ENCODE results near the gene ERV3-1. TPM values are rescaled to one million over a fixed set of nuclear protein-coding genes. Genes with fewer than 3 reads are reported as not detected.

The ERV3-1 gene
- total and polyA plus RNA-seq, 9 of the 15 experiments (the other 6 are each of a cell fraction or from before 2014, with no cell fraction given): 10.2 to 30.0 (median 22.0) TPM

GRCh38 chr7:64999165-65000004 is 7.1 kb downstream of the ERV3-1 start (continued):
- no peak for TF ChIP-seq PATZ1 (CRISPR knock-in tag; IDR thresholded peaks at IDR 0.05; ENCODE audit: borderline replicate concordance)
- TF ChIP-seq E2F3 (CRISPR knock-in tag; IDR thresholded peaks at IDR 0.05): no peak
- TF ChIP-seq SAFB2 (IDR thresholded peaks at IDR 0.05; ENCODE audit: borderline replicate concordance, low read depth, low read length, severe bottlenecking): no peak
- no peak for TF ChIP-seq NR3C1 (CRISPR knock-in tag; IDR thresholded peaks at IDR 0.05)
- peak; percentile 90 for TF ChIP-seq CXXC5 (CRISPR knock-in tag; IDR thresholded peaks at IDR 0.05)
- 0 out of 2 replicates have a peak, but pooled peaks have one; percentile 48 for TF ChIP-seq HMG20A (CRISPR knock-in tag; conservative IDR thresholded peaks at IDR 0.05)
- TF ChIP-seq RUNX1 (IDR thresholded peaks at IDR 0.05; ENCODE audit: low read depth): peak; percentile 86; the same call in 1 of the 2 replicates
- no peak for TF ChIP-seq ZBTB8A (IDR thresholded peaks at IDR 0.05; ENCODE audit: partially characterized antibody)
- TF ChIP-seq HCFC1 (IDR thresholded peaks at IDR 0.05; ENCODE audit: low read depth, low read length): 0 out of 2 replicates have a peak, but pooled peaks have one; percentile 24
- no peak for TF ChIP-seq COPS2 (conservative IDR thresholded peaks at IDR 0.05)
- TF ChIP-seq, protein P1, sequence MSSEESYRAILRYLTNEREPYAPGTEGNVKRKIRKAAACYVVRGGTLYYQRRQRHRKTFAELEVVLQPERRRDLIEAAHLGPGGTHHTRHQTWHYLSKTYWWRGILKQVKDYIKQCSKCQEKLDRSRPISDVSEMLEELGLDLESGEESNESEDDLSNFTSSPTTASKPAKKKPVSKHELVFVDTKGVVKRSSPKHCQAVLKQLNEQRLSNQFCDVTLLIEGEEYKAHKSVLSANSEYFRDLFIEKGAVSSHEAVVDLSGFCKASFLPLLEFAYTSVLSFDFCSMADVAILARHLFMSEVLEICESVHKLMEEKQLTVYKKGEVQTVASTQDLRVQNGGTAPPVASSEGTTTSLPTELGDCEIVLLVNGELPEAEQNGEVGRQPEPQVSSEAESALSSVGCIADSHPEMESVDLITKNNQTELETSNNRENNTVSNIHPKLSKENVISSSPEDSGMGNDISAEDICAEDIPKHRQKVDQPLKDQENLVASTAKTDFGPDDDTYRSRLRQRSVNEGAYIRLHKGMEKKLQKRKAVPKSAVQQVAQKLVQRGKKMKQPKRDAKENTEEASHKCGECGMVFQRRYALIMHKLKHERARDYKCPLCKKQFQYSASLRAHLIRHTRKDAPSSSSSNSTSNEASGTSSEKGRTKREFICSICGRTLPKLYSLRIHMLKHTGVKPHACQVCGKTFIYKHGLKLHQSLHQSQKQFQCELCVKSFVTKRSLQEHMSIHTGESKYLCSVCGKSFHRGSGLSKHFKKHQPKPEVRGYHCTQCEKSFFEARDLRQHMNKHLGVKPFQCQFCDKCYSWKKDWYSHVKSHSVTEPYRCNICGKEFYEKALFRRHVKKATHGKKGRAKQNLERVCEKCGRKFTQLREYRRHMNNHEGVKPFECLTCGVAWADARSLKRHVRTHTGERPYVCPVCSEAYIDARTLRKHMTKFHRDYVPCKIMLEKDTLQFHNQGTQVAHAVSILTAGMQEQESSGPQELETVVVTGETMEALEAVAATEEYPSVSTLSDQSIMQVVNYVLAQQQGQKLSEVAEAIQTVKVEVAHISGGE (CRISPR knock-in tag; IDR thresholded peaks at IDR 0.05): peak in 1 of 3 experiments; percentile 85; a peak in 2 of 6 replicates
- TF ChIP-seq STAT5B (CRISPR knock-in tag; IDR thresholded peaks at IDR 0.05): no peak
- TF ChIP-seq, protein P2, sequence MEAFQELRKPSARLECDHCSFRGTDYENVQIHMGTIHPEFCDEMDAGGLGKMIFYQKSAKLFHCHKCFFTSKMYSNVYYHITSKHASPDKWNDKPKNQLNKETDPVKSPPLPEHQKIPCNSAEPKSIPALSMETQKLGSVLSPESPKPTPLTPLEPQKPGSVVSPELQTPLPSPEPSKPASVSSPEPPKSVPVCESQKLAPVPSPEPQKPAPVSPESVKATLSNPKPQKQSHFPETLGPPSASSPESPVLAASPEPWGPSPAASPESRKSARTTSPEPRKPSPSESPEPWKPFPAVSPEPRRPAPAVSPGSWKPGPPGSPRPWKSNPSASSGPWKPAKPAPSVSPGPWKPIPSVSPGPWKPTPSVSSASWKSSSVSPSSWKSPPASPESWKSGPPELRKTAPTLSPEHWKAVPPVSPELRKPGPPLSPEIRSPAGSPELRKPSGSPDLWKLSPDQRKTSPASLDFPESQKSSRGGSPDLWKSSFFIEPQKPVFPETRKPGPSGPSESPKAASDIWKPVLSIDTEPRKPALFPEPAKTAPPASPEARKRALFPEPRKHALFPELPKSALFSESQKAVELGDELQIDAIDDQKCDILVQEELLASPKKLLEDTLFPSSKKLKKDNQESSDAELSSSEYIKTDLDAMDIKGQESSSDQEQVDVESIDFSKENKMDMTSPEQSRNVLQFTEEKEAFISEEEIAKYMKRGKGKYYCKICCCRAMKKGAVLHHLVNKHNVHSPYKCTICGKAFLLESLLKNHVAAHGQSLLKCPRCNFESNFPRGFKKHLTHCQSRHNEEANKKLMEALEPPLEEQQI (IDR thresholded peaks at IDR 0.05): peak; percentile 99
- peak; percentile 62; the same call in 1 of the 2 replicates for TF ChIP-seq ZBTB12 (CRISPR knock-in tag; IDR thresholded peaks at IDR 0.05)
- TF ChIP-seq BRCA1 (IDR thresholded peaks at IDR 0.05): no peak
- no peak for TF ChIP-seq BRCA1 (CRISPR knock-in tag; IDR thresholded peaks at IDR 0.05)
- TF ChIP-seq FOS (IDR thresholded peaks at IDR 0.05; ENCODE audit: extremely low read depth, insufficient read length): peak; percentile 79
- TF ChIP-seq ZNF561 (CRISPR knock-in tag; conservative IDR thresholded peaks at IDR 0.05): no peak
- no peak for TF ChIP-seq ZNF444 (CRISPR knock-in tag; IDR thresholded peaks at IDR 0.05)

All from K562 (cell line).